Measurements from ENCODE around the gene FRMD4A.

DNA sequence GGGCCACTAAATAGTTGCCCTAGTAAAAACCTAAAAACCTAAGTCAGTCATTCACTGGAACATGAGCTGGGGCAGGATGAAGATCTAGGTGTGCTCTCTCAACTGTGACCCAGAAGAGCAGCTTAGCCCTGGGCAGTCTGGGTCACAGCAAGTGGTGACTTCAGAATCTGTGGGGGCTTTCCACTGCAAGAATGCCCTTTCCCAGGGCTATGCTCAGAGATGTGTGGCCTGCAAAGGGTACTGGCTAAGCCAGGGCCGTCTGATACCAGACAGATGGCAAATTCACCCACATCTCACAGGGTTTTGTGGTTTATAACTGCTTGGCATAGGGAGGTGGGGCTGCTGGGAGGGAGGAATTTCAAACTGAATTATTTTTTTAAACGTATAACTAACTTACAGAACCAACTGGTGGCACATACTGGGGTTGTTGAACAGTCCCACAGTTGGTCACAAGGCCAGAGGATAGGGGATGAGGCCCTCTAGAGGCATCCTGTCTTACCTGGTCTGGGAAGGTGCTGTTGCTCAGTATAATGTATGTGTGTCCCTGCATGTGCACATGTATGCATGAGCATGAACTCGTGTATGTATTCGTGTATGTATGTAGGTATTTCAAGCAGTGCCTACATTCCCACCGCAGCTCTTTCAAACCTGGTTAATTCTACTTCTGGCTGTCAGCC is 680.7 kb downstream of the FRMD4A start:
- TF ChIP-seq CTCF (IDR thresholded peaks at IDR 0.05) (no peak), POLR2A (IDR thresholded peaks at IDR 0.05) (no peak)
